Measurements from ENCODE around the gene TBATA. TPM values are rescaled to one million over a fixed set of nuclear protein-coding genes. Genes with fewer than 3 reads are reported as not detected.

TBATA gene
- polyA plus RNA-seq, 1 of the 3 experiments (the other 2 are of a cell fraction), result not detected

DNA sequence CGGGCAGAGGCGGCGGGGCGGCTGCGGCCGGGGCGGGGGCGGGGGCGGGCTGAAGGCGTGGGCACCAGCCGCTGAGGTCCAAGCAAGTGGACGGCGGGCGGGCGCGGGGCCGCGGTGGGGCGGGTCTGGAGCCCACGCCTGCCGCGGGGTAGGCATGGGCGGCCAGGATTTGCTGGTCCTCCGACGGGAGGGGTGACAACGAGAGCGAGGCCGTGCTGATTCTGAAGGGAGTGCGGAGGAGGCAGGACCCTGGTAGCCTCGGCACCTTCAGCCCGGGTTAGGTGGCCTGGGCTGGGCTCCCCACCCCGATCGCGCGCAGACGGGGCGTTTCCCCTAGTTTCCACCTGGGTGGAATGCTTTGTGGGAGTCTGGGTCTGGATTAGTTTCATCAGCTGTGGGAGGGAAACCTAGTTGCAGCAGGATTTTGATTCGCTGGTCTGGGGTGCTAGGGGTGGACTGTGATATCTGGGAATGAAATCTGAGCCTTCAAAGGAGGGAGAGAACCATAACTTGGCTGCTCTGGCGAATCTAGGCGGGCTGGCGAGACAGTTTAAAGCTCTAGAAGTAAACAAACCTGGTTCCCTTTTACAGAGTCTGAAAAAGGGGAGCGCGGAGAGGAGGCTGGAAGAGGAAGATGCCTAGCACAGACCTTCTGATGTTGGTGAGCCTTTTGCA is 31.2 kb upstream of the TBATA start (continued):
- TF ChIP-seq, protein P1, sequence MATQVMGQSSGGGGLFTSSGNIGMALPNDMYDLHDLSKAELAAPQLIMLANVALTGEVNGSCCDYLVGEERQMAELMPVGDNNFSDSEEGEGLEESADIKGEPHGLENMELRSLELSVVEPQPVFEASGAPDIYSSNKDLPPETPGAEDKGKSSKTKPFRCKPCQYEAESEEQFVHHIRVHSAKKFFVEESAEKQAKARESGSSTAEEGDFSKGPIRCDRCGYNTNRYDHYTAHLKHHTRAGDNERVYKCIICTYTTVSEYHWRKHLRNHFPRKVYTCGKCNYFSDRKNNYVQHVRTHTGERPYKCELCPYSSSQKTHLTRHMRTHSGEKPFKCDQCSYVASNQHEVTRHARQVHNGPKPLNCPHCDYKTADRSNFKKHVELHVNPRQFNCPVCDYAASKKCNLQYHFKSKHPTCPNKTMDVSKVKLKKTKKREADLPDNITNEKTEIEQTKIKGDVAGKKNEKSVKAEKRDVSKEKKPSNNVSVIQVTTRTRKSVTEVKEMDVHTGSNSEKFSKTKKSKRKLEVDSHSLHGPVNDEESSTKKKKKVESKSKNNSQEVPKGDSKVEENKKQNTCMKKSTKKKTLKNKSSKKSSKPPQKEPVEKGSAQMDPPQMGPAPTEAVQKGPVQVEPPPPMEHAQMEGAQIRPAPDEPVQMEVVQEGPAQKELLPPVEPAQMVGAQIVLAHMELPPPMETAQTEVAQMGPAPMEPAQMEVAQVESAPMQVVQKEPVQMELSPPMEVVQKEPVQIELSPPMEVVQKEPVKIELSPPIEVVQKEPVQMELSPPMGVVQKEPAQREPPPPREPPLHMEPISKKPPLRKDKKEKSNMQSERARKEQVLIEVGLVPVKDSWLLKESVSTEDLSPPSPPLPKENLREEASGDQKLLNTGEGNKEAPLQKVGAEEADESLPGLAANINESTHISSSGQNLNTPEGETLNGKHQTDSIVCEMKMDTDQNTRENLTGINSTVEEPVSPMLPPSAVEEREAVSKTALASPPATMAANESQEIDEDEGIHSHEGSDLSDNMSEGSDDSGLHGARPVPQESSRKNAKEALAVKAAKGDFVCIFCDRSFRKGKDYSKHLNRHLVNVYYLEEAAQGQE (IDR thresholded peaks at IDR 0.05; ENCODE audit: low read depth, low read length), result no peak
- TF ChIP-seq CHD2 (IDR thresholded peaks at IDR 0.05; ENCODE audit: low read length, partially characterized antibody) (peak; percentile 13), FOXM1 (IDR thresholded peaks at IDR 0.05; ENCODE audit: low read depth) (no peak), FOXJ3 (CRISPR knock-in tag; IDR thresholded peaks at IDR 0.05) (no peak), POLR2AphosphoS5 (IDR thresholded peaks at IDR 0.05; ENCODE audit: low read depth, low read length) (peak; percentile 61; the same call in 1 of the 2 replicates), EP300 (IDR thresholded peaks at IDR 0.05; ENCODE audit: borderline replicate concordance in 1 of 2, low read depth in 1 of 2, low read length in 1 of 2) (peak in 1 of 2 experiments; percentile 23; a peak in 1 of 4 replicates), NRF1 (IDR thresholded peaks at IDR 0.05; ENCODE audit: low read depth, low read length) (no peak), GABPA (IDR thresholded peaks at IDR 0.05; ENCODE audit: low read depth) (no peak), TCF12 (IDR thresholded peaks at IDR 0.05) (no peak), MEF2A (IDR thresholded peaks at IDR 0.05; ENCODE audit: borderline replicate concordance, low read depth) (no peak)
- TF ChIP-seq, protein P2, sequence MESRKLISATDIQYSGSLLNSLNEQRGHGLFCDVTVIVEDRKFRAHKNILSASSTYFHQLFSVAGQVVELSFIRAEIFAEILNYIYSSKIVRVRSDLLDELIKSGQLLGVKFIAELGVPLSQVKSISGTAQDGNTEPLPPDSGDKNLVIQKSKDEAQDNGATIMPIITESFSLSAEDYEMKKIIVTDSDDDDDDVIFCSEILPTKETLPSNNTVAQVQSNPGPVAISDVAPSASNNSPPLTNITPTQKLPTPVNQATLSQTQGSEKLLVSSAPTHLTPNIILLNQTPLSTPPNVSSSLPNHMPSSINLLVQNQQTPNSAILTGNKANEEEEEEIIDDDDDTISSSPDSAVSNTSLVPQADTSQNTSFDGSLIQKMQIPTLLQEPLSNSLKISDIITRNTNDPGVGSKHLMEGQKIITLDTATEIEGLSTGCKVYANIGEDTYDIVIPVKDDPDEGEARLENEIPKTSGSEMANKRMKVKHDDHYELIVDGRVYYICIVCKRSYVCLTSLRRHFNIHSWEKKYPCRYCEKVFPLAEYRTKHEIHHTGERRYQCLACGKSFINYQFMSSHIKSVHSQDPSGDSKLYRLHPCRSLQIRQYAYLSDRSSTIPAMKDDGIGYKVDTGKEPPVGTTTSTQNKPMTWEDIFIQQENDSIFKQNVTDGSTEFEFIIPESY (IDR thresholded peaks at IDR 0.05; ENCODE audit: borderline replicate concordance, low read depth), result no peak
- TF ChIP-seq, protein P3, sequence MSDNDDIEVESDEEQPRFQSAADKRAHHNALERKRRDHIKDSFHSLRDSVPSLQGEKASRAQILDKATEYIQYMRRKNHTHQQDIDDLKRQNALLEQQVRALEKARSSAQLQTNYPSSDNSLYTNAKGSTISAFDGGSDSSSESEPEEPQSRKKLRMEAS (IDR thresholded peaks at IDR 0.05; ENCODE audit: low read depth), result peak; percentile 49; the same call in 1 of the 2 replicates
- TF ChIP-seq, protein P4, sequence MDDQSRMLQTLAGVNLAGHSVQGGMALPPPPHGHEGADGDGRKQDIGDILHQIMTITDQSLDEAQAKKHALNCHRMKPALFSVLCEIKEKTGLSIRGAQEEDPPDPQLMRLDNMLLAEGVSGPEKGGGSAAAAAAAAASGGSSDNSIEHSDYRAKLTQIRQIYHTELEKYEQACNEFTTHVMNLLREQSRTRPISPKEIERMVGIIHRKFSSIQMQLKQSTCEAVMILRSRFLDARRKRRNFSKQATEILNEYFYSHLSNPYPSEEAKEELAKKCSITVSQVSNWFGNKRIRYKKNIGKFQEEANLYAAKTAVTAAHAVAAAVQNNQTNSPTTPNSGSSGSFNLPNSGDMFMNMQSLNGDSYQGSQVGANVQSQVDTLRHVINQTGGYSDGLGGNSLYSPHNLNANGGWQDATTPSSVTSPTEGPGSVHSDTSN (IDR thresholded peaks at IDR 0.05), result peak; percentile 12; the same call in 1 of the 2 replicates
- TF ChIP-seq, protein P5, sequence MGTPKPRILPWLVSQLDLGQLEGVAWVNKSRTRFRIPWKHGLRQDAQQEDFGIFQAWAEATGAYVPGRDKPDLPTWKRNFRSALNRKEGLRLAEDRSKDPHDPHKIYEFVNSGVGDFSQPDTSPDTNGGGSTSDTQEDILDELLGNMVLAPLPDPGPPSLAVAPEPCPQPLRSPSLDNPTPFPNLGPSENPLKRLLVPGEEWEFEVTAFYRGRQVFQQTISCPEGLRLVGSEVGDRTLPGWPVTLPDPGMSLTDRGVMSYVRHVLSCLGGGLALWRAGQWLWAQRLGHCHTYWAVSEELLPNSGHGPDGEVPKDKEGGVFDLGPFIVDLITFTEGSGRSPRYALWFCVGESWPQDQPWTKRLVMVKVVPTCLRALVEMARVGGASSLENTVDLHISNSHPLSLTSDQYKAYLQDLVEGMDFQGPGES (IDR thresholded peaks at IDR 0.05; ENCODE audit: low read depth, low read length), result no peak
- TF ChIP-seq, protein P6, sequence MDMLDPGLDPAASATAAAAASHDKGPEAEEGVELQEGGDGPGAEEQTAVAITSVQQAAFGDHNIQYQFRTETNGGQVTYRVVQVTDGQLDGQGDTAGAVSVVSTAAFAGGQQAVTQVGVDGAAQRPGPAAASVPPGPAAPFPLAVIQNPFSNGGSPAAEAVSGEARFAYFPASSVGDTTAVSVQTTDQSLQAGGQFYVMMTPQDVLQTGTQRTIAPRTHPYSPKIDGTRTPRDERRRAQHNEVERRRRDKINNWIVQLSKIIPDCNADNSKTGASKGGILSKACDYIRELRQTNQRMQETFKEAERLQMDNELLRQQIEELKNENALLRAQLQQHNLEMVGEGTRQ (IDR thresholded peaks at IDR 0.05; ENCODE audit: borderline replicate concordance, low read depth, low read length), result no peak
